BE2C (cell line): Measurements from ENCODE around the gene LRRC2.
"Not testable (repeated sequence)": the region's sequence is repeated elsewhere in the genome, so short reads cannot be mapped to it uniquely, and the experiment has no call there.

ENCODE experiments used
- DNase-seq: peaks from one replicate; pipeline ENCODE4 v3.0.0-alpha.2; 2020
- H3K27me3 ChIP-seq: fragments of 250-450 bp; sonication (Bioruptor Pico); 2 replicates; pipeline ENCODE4 v1.5.1; 2020; ENCODE audit warnings: mild to moderate bottlenecking
- H3K36me3 ChIP-seq: fragments of 250-450 bp; sonication (Bioruptor Pico); 2 replicates; pipeline ENCODE4 v1.5.1; 2020; ENCODE audit warnings: mild to moderate bottlenecking
- H3K4me1 ChIP-seq: fragments of 250-450 bp; sonication (Bioruptor Pico); 2 replicates; pipeline ENCODE4 v1.5.1; 2020
- H3K4me3 ChIP-seq: 2 replicates; pipeline ENCODE4 v1.5.1; 2011; ENCODE audit warnings: low read depth, low read length
- H3K9me3 ChIP-seq: fragments of 250-450 bp; sonication (Bioruptor Pico); 2 replicates; pipeline ENCODE4 v1.5.1; 2020
- CTCF ChIP-seq: IDR thresholded peaks from 2 replicates; pipeline ENCODE4 v1.5.1; 2012; ENCODE audit warnings: mild to moderate bottlenecking, low read depth, low read length

LRRC2 gene

GRCh38 chr3:46542801-46543201 lies 23.3 kb downstream of the LRRC2 start:
- Histone ChIP-seq H3K4me3 (no peak overlapping the region), H3K9me3 (no peaks in the 10 kb centered on the region), H3K4me1 (no peaks in the 10 kb centered on the region), H3K27me3 (no peaks in the 10 kb centered on the region), H3K36me3 (no peaks in the 10 kb centered on the region)
- no peak for TF ChIP-seq CTCF
- DNase-seq, result no peak

GRCh38 chr3:46542344-46542743 lies 23.8 kb downstream of the LRRC2 start:
- TF ChIP-seq CTCF, result no peak
- Histone ChIP-seq H3K4me3 (no peak overlapping the region), H3K27me3 (no peaks in the 10 kb centered on the region), H3K9me3 (no peaks in the 10 kb centered on the region), H3K4me1 (no peaks in the 10 kb centered on the region), H3K36me3 (no peaks in the 10 kb centered on the region)
- no peak for DNase-seq

- no peaks in the 10 kb centered on the region for H3K27me3 ChIP-seq
- H3K4me1 ChIP-seq, result no peaks in the 10 kb centered on the region
- H3K36me3 ChIP-seq, result no peaks in the 10 kb centered on the region
- no peak for TF ChIP-seq CTCF
- no peaks in the 10 kb centered on the region for H3K9me3 ChIP-seq
- H3K4me3 ChIP-seq, result no peak overlapping the region
- no peak for DNase-seq
Measured at GRCh38 chr3:46541835-46542234, 24.3 kb downstream of the LRRC2 start.

GRCh38 chr3:46540550-46540949 lies 25.6 kb downstream of the LRRC2 start:
- Histone ChIP-seq H3K27me3 (no peaks in the 10 kb centered on the region), H3K4me1 (no peaks in the 10 kb centered on the region), H3K36me3 (no peaks in the 10 kb centered on the region), H3K9me3 (no peaks in the 10 kb centered on the region), H3K4me3 (no peak overlapping the region)
- DNase-seq, result no peak
- TF ChIP-seq CTCF, result no peak

- Histone ChIP-seq H3K27me3 (no peaks in the 10 kb centered on the region), H3K36me3 (no peaks in the 10 kb centered on the region), H3K4me1 (no peaks in the 10 kb centered on the region), H3K9me3 (no peaks in the 10 kb centered on the region), H3K4me3 (no peak overlapping the region)
- DNase-seq, result no peak
- TF ChIP-seq CTCF, result no peak
Measured at GRCh38 chr3:46539443-46540005, 26.6 kb downstream of the LRRC2 start.

- no peak for TF ChIP-seq CTCF
- no peak for DNase-seq
- no peaks in the 10 kb centered on the region for H3K36me3 ChIP-seq
- no peak overlapping the region for H3K4me3 ChIP-seq
- H3K4me1 ChIP-seq, result no peaks in the 10 kb centered on the region
- no peaks in the 10 kb centered on the region for H3K9me3 ChIP-seq
- no peaks in the 10 kb centered on the region for H3K27me3 ChIP-seq
Measured at GRCh38 chr3:46538803-46539442, 27.2 kb downstream of the LRRC2 start.

GRCh38 chr3:46538425-46538802 lies 27.7 kb downstream of the LRRC2 start:
- H3K4me1 ChIP-seq, H3K4me3 ChIP-seq, H3K9me3 ChIP-seq, H3K36me3 ChIP-seq, H3K27me3 ChIP-seq, DNase-seq: not testable (repeated sequence)
